AG04449 (cell line): Measurements from ENCODE around the gene GABRB1.

Experiments used
- CTCF ChIA-PET: fragments of 350-600 bp; formaldehyde crosslinking; extraction: SDS; loops from one replicate; lab custom pipeline; 2021; ENCODE audit warnings: antibody characterized with exemption; lab: Yijun Ruan, JAX
- POLR2A ChIA-PET: fragments of 400-600, 350-600 bp; formaldehyde crosslinking; extraction: SDS; loops from one replicate; lab custom pipeline; 2020; ENCODE audit warnings: antibody characterized with exemption, inconsistent platforms; lab: Yijun Ruan, JAX
- DNase-seq: peaks from one replicate; pipeline ENCODE4 v3.0.0-alpha.2; 2010; ENCODE audit warnings: low read depth, low spot score
- H3K4me3 ChIP-seq: 2 replicates; pipeline ENCODE4 v1.5.1; 2011; ENCODE audit warnings: low read depth, mild to moderate bottlenecking, control low read depth, low read length
- CTCF ChIP-seq: IDR thresholded peaks from one replicate; pipeline ENCODE4 v1.5.1; 2011; ENCODE audit warnings: mild to moderate bottlenecking, moderate library complexity, low read length, control low read depth, inconsistent platforms; ENCODE audit not compliant: insufficient read depth; ENCODE audit errors: missing control alignments

Gene GABRB1

GRCh38 chr4:47106561-47106960 is 75.2 kb downstream of the GABRB1 start:
- H3K4me3 ChIP-seq = no peak overlapping the region
- DNase-seq = no peak
- no peak for TF ChIP-seq CTCF
- CTCF ChIA-PET = interaction anchor here (1.2 to 7.5 kb wide), 2 partner anchors 9 to 15 kb away, joined by 3 to 56 read pairs; no protein-coding TSS in a partner anchor
- POLR2A ChIA-PET = no interaction called here

GRCh38 chr4:47109379-47109778 is 78.0 kb downstream of the GABRB1 start:
- no peak overlapping the region for H3K4me3 ChIP-seq
- POLR2A ChIA-PET = no interaction called here
- no peak for TF ChIP-seq CTCF
- CTCF ChIA-PET = interaction anchor here (1.0 to 7.5 kb wide), 4 partner anchors 12 to 274 kb away, joined by 3 to 56 read pairs (median 4); no protein-coding TSS in a partner anchor
- no peak for DNase-seq

DNA sequence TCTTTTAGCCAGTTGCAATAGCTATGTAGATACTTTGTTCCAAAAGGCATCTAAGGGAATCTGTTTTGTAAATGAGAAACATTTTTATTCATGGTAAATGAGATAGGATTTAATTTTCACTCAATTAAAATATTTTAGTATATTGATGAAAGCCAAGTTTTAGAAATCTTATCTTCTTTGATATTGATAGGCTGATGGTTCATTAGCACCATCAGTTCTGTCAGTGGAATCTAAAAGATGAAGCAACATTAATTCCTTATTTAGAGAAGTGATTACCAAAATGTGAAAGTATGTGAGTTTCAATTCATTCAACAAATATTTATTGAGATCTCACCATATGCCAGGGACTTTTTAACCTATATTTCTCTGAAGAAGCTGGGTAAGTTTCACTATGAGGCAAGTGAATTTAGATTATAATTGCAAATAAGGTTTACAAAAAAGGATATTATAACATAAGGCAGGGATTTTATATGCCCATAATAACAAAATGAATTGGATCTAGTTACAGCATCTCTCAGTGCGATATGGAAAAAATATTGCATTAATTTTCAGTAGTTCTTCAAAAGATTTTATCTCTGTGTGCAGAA is 79.3 kb downstream of the GABRB1 start:
- no peak for TF ChIP-seq CTCF
- no peak for DNase-seq
- H3K4me3 ChIP-seq = no peak overlapping the region
- POLR2A ChIA-PET = no interaction called here
- CTCF ChIA-PET = interaction anchor here (1.1 to 7.5 kb wide), 3 partner anchors 11 to 34 kb away, joined by 3 to 56 read pairs (median 3); no protein-coding TSS in a partner anchor

- H3K4me3 ChIP-seq = no peak overlapping the region
- TF ChIP-seq CTCF = no peak
- DNase-seq = peak; percentile 9
- POLR2A ChIA-PET = no interaction called here
- CTCF ChIA-PET = interaction anchor here (1.0 to 1.4 kb wide), 2 partner anchors 85 to 187 kb away, joined by 3 to 5 read pairs; no protein-coding TSS in a partner anchor
Observed at GRCh38 chr4:47118192-47118929, 87.0 kb downstream of the GABRB1 start.

- no peak for TF ChIP-seq CTCF
- POLR2A ChIA-PET = no interaction called here
- CTCF ChIA-PET = interaction anchor here (1.1 to 4.1 kb wide), 7 partner anchors 12 to 276 kb away, joined by 3 to 56 read pairs (median 11); no protein-coding TSS in a partner anchor
- H3K4me3 ChIP-seq = no peak overlapping the region
- DNase-seq = no peak
Observed at GRCh38 chr4:47120783-47121182, 89.4 kb downstream of the GABRB1 start.
